GM12864 (cell line): Measurements from ENCODE around the gene POFUT2.

Experiments
- DNase-seq: peaks from one replicate; pipeline ENCODE4 v3.0.0-alpha.2; 2011; ENCODE audit warnings: low read depth
- H3K4me3 ChIP-seq: 2 replicates; pipeline ENCODE4 v1.5.1; 2011; ENCODE audit warnings: mild to moderate bottlenecking, low read depth, low read length, control low read depth
- CTCF ChIP-seq: IDR thresholded peaks from 2 replicates; pipeline ENCODE4 v1.5.1; 2011; ENCODE audit warnings: low read depth, mild to moderate bottlenecking, moderate library complexity, low read length, control low read depth, inconsistent platforms; ENCODE audit errors: missing control alignments

The POFUT2 gene

GRCh38 chr21:45219517-45219916, 68.2 kb downstream of the POFUT2 start:
- no peak for DNase-seq
- H3K4me3 ChIP-seq: no peak overlapping the region
- no peak for TF ChIP-seq CTCF

- H3K4me3 ChIP-seq: no peak overlapping the region
- no peak for DNase-seq
- no peak for TF ChIP-seq CTCF
These were observed 70.7 kb downstream of the POFUT2 start for GRCh38 chr21:45217010-45217409.

- DNase-seq: no peak
These were observed 72.5 kb downstream of the POFUT2 start for GRCh38 chr21:45215213-45215612.

More at GRCh38 chr21:45215213-45215612, 72.5 kb downstream of the POFUT2 start:
- H3K4me3 ChIP-seq: no peak overlapping the region
- TF ChIP-seq CTCF: no peak
